ENCODE data around the gene MAD1L1.
"Not testable (repeated sequence)": the region's sequence is repeated elsewhere in the genome, so short reads cannot be mapped to it uniquely, and the experiment has no call there.

MAD1L1 gene

GRCh38 chr7:1862560-1862959, 370.2 kb downstream of the MAD1L1 start:
- Histone ChIP-seq H3K4me2 (ENCODE audit: insufficient read depth, low read length) (no peak overlapping the region), H3K4me3 (ENCODE audit: low read depth in 1 of 2, low read length in 2 of 2) (no peak overlapping the region), H3K27me3 (ENCODE audit: insufficient read depth, low read length, poor library complexity) (no peaks in the 10 kb centered on the region), H3K79me2 (ENCODE audit: insufficient read depth, low read length) (peaks cover 9% of the 10 kb centered on the region; the same call in 1 of the 2 replicates), H2AFZ (ENCODE audit: low read depth, low read length) (no peak overlapping the region), H3K9me3 (ENCODE audit: insufficient read depth, low read length, severe bottlenecking) (no peaks in the 10 kb centered on the region), H3K4me1 (ENCODE audit: insufficient read depth, low read length) (no peaks in the 10 kb centered on the region), H3K9ac (ENCODE audit: low read depth, low read length) (no peak overlapping the region), H4K20me1 (ENCODE audit: insufficient read depth, low read length) (peaks cover 61% of the 10 kb centered on the region), H3K36me3 (ENCODE audit: insufficient read depth, low read length) (peaks cover 14% of the 10 kb centered on the region; the same call in 1 of the 2 replicates), H3K27ac (ENCODE audit: low read length) (no peak overlapping the region)
- TF ChIP-seq CTCF (IDR thresholded peaks at IDR 0.05; ENCODE audit: borderline replicate concordance, extremely low read depth, low read length, poor library complexity, severe bottlenecking), result no peak
- DNase-seq (no peak), ATAC-seq (ENCODE audit: insufficient read depth, low read depth) (no peak)

- Histone ChIP-seq H2AFZ (ENCODE audit: low read depth, low read length) (no peak overlapping the region), H3K4me1 (ENCODE audit: insufficient read depth, low read length) (no peaks in the 10 kb centered on the region), H3K9ac (ENCODE audit: low read depth, low read length) (no peak overlapping the region), H3K36me3 (ENCODE audit: insufficient read depth, low read length) (peaks cover 18% of the 10 kb centered on the region; the same call in 1 of the 2 replicates), H4K20me1 (ENCODE audit: insufficient read depth, low read length) (peaks cover 62% of the 10 kb centered on the region), H3K4me3 (ENCODE audit: low read depth in 1 of 2, low read length in 2 of 2) (no peak overlapping the region), H3K9me3 (ENCODE audit: insufficient read depth, low read length, severe bottlenecking) (no peaks in the 10 kb centered on the region), H3K27me3 (ENCODE audit: insufficient read depth, low read length, poor library complexity) (no peaks in the 10 kb centered on the region), H3K79me2 (ENCODE audit: insufficient read depth, low read length) (peaks cover 9% of the 10 kb centered on the region; the same call in 1 of the 2 replicates), H3K4me2 (ENCODE audit: insufficient read depth, low read length) (no peak overlapping the region), H3K27ac (ENCODE audit: low read length) (no peak overlapping the region)
- ATAC-seq (ENCODE audit: insufficient read depth, low read depth) (no peak; the same call in 2 of the 3 replicates), DNase-seq (no peak)
- TF ChIP-seq EZH2 (IDR thresholded peaks at IDR 0.05; ENCODE audit: borderline replicate concordance, low read depth, low read length, severe bottlenecking) (no peak), CTCF (IDR thresholded peaks at IDR 0.05; ENCODE audit: borderline replicate concordance, extremely low read depth, low read length, poor library complexity, severe bottlenecking) (no peak)
Observed at GRCh38 chr7:1861799-1862458, 370.8 kb downstream of the MAD1L1 start.

- H3K79me2 ChIP-seq (ENCODE audit: insufficient read depth, low read length); H3K9ac ChIP-seq (ENCODE audit: low read depth, low read length); H2AFZ ChIP-seq (ENCODE audit: low read depth, low read length); H3K4me3 ChIP-seq (ENCODE audit: low read depth in 1 of 2, low read length in 2 of 2); H3K4me1 ChIP-seq (ENCODE audit: insufficient read depth, low read length); H3K9me3 ChIP-seq (ENCODE audit: insufficient read depth, low read length, severe bottlenecking); H3K27ac ChIP-seq (ENCODE audit: low read length); ATAC-seq (ENCODE audit: insufficient read depth, low read depth); DNase-seq; H3K4me2 ChIP-seq (ENCODE audit: insufficient read depth, low read length); H3K27me3 ChIP-seq (ENCODE audit: insufficient read depth, low read length, poor library complexity): not testable (repeated sequence)
- Histone ChIP-seq H3K36me3 (ENCODE audit: insufficient read depth, low read length) (peaks cover 20% of the 10 kb centered on the region; the same call in 1 of the 2 replicates), H4K20me1 (ENCODE audit: insufficient read depth, low read length) (peaks cover 60% of the 10 kb centered on the region)
Observed at GRCh38 chr7:1860881-1861798, 371.6 kb downstream of the MAD1L1 start.

All from DND-41 (cell line).